Measurements from ENCODE around the gene UTP11. TPM values are rescaled to one million over a fixed set of nuclear protein-coding genes. Genes with fewer than 3 reads are reported as not detected.

The UTP11 gene
- total RNA-seq, 4 donors from 2014 or later = 36.1 to 43.9 (median 39.4) TPM

- intact Hi-C loops (cut with DNase I) = loop anchor here (10.0 kb wide), 1 partner anchor 806 kb away; no protein-coding TSS in a partner anchor
- Histone ChIP-seq H3K9me3 (no peaks in the 10 kb centered on the region), H3K4me1 (peaks cover 0 to 14% of the 10 kb centered on the region in 2 donors), H3K27me3 (no peaks in the 10 kb centered on the region), H3K36me3 (peaks cover 21% of the 10 kb centered on the region in 2 donors), H3K4me3 (replicated peaks in 1 of 3) (no peak overlapping the region), H3K27ac (no peak overlapping the region)
- no peak for DNase-seq
- 58 to 73% methylated on average over 2 of the region's 2 CpGs for WGBS, 2 donors
- TF ChIP-seq CTCF (IDR thresholded peaks at IDR 0.05) (no peak), POLR2A (IDR thresholded peaks at IDR 0.05) (no peak)
Observed at GRCh38 chr1:38028671-38029070, 16.1 kb downstream of the UTP11 start.

- no peak for DNase-seq
- Histone ChIP-seq H3K4me1 (peaks cover 0 to 14% of the 10 kb centered on the region in 2 donors), H3K27me3 (no peaks in the 10 kb centered on the region), H3K4me3 (replicated peaks in 1 of 3) (no peak overlapping the region), H3K9me3 (no peaks in the 10 kb centered on the region), H3K27ac (no peak overlapping the region), H3K36me3 (peaks cover 16% of the 10 kb centered on the region in 2 donors)
- WGBS, 2 donors = 21 to 27% methylated on average over 20 of the region's 23 CpGs
- no peak for TF ChIP-seq CTCF (IDR thresholded peaks at IDR 0.05)
- TF ChIP-seq POLR2A (IDR thresholded peaks at IDR 0.05) = no peak
- intact Hi-C loops (cut with DNase I) = loop anchor here (10.0 kb wide), 1 partner anchor 806 kb away; no protein-coding TSS in a partner anchor
Observed at GRCh38 chr1:38029081-38029681, 16.6 kb downstream of the UTP11 start.

- no peak overlapping the region for H3K27ac ChIP-seq
- TF ChIP-seq POLR2A (IDR thresholded peaks at IDR 0.05) (no peak), CTCF (IDR thresholded peaks at IDR 0.05) (no peak)
- peaks cover 0 to 14% of the 10 kb centered on the region in 2 donors for H3K4me1 ChIP-seq
- no peaks in the 10 kb centered on the region for H3K27me3 ChIP-seq
- H3K36me3 ChIP-seq = peaks cover 12 to 14% of the 10 kb centered on the region in 2 donors
- no peaks in the 10 kb centered on the region for H3K9me3 ChIP-seq
- intact Hi-C loops (cut with DNase I) = loop anchor here (10.0 kb wide), 1 partner anchor 805 kb away; no protein-coding TSS in a partner anchor
- no peak for DNase-seq
- no peak overlapping the region for H3K4me3 ChIP-seq (replicated peaks in 1 of 3)
- WGBS, 2 donors = 31 to 32% methylated on average over 11 of the region's 12 CpGs
Observed at GRCh38 chr1:38029685-38030511, 17.4 kb downstream of the UTP11 start.

- no peak for DNase-seq
- H3K4me3 ChIP-seq (replicated peaks in 1 of 3) = no peak overlapping the region
Observed at GRCh38 chr1:38030596-38031512, 18.3 kb downstream of the UTP11 start.

More at GRCh38 chr1:38030596-38031512, 18.3 kb downstream of the UTP11 start:
- WGBS, 2 donors = 74 to 85% methylated on average over 9 to 11 of the region's 17 CpGs
- peaks cover 2 to 4% of the 10 kb centered on the region in 2 donors for H3K36me3 ChIP-seq
- no peak for TF ChIP-seq POLR2A (IDR thresholded peaks at IDR 0.05)
- TF ChIP-seq CTCF (IDR thresholded peaks at IDR 0.05) = no peak
- no peak overlapping the region for H3K27ac ChIP-seq
- intact Hi-C loops (cut with DNase I) = no loop called here
- H3K9me3 ChIP-seq = no peaks in the 10 kb centered on the region
- H3K4me1 ChIP-seq = peaks cover 0 to 14% of the 10 kb centered on the region in 2 donors
- no peaks in the 10 kb centered on the region for H3K27me3 ChIP-seq

Data from thyroid gland (tissue), 4 donors.